Measurements from ENCODE around the gene CDH4.

- TF ChIP-seq POLR2AphosphoS5 (IDR thresholded peaks at IDR 0.05; ENCODE audit: control insufficient read depth, insufficient read depth, low read depth, low read length) = no peak
- no peak for TF ChIP-seq HMGN3 (IDR thresholded peaks at IDR 0.05; ENCODE audit: borderline replicate concordance, extremely low read depth, insufficient read length, low read depth, low read length)
- no peak for TF ChIP-seq CTCF (IDR thresholded peaks at IDR 0.05 in 2 of 3, conservative IDR thresholded peaks at IDR 0.05 in 1 of 3; ENCODE audit: insufficient read depth in 2 of 3, low read depth in 1 of 3, low read length in 3 of 3)
- TF ChIP-seq, protein P1, sequence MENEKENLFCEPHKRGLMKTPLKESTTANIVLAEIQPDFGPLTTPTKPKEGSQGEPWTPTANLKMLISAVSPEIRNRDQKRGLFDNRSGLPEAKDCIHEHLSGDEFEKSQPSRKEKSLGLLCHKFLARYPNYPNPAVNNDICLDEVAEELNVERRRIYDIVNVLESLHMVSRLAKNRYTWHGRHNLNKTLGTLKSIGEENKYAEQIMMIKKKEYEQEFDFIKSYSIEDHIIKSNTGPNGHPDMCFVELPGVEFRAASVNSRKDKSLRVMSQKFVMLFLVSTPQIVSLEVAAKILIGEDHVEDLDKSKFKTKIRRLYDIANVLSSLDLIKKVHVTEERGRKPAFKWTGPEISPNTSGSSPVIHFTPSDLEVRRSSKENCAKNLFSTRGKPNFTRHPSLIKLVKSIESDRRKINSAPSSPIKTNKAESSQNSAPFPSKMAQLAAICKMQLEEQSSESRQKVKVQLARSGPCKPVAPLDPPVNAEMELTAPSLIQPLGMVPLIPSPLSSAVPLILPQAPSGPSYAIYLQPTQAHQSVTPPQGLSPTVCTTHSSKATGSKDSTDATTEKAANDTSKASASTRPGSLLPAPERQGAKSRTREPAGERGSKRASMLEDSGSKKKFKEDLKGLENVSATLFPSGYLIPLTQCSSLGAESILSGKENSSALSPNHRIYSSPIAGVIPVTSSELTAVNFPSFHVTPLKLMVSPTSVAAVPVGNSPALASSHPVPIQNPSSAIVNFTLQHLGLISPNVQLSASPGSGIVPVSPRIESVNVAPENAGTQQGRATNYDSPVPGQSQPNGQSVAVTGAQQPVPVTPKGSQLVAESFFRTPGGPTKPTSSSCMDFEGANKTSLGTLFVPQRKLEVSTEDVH (IDR thresholded peaks at IDR 0.05; ENCODE audit: low read depth, partially characterized antibody) = no peak
- TF ChIP-seq ZNF444 (CRISPR knock-in tag; IDR thresholded peaks at IDR 0.05) = no peak
- TF ChIP-seq RCOR1 (IDR thresholded peaks at IDR 0.05; ENCODE audit: borderline replicate concordance in 1 of 2, low read depth in 2 of 2, low read length in 2 of 2) = no peak
- TF ChIP-seq MAFK (IDR thresholded peaks at IDR 0.05; ENCODE audit: low read length) = no peak
- TF ChIP-seq POLR2A (conservative IDR thresholded peaks at IDR 0.05) = no peak
- TF ChIP-seq PCBP1 (IDR thresholded peaks at IDR 0.05; ENCODE audit: low read depth, low read length, poor library complexity, severe bottlenecking) = no peak
- TF ChIP-seq ZEB2 (IDR thresholded peaks at IDR 0.05) = no peak
Observed at GRCh38 chr20:61448386-61448785, 196.3 kb downstream of the CDH4 start.
